ENCODE measurements around the gene ADGRL1. TPM values are rescaled to one million over a fixed set of nuclear protein-coding genes. Genes with fewer than 3 reads are reported as not detected.

The ADGRL1 gene
- 4.1 and 4.8 TPM in 2 replicates for total RNA-seq

GRCh38 chr19:14205452-14206287 lies at the start of gene ADGRL1:
ADGRL1 (minus strand) TSS chr19:14206169; CDS start chr19:14183602, 22,567 bp downstream.

GRCh38 chr19:14136509-14137281 lies 69.3 kb downstream of the ADGRL1 start, which contains the start of gene ASF1B:
ASF1B (minus strand) TSS chr19:14136589; CDS start chr19:14136456, 133 bp downstream.

GRCh38 chr19:14117668-14118164 lies 88.3 kb downstream of the ADGRL1 start, which contains the start of gene PRKACA:
PRKACA (minus strand) TSS chr19:14117762; CDS start chr19:14117547, 215 bp downstream.

Small RNAs within 50 kb of the gene (small RNA-seq; reads per million reads assigned to genes)
- not detected for gene RN7SL231P

Other genes with a start within 250 kb of the ADGRL1 start
- 2.1 and 2.6 TPM in 2 replicates for gene RFX1, start 199.8 kb downstream of the ADGRL1 start, total RNA-seq
- gene RLN3, start 178.0 kb downstream of the ADGRL1 start, total RNA-seq: not detected in 2 replicates
- 1.4 and 2.0 TPM in 2 replicates for gene IL27RA, start 174.4 kb downstream of the ADGRL1 start, total RNA-seq
- gene PALM3, start 144.1 kb downstream of the ADGRL1 start, total RNA-seq: under 0.01 TPM in 2 replicates
- gene MISP3, start 133.4 kb downstream of the ADGRL1 start, total RNA-seq: 0.22 and 0.26 TPM in 2 replicates
- not detected in 2 replicates for gene C19orf67, start 120.4 kb downstream of the ADGRL1 start, total RNA-seq
- 18.6 and 19.3 TPM in 2 replicates for gene SAMD1, start 115.4 kb downstream of the ADGRL1 start, total RNA-seq
- gene PRKACA, start 88.4 kb downstream of the ADGRL1 start, total RNA-seq: 43.5 and 46.8 TPM in 2 replicates
- 5.0 and 8.8 TPM in 2 replicates for gene ASF1B, start 69.6 kb downstream of the ADGRL1 start, total RNA-seq
- gene ADGRE5, start 175.3 kb upstream of the ADGRL1 start, total RNA-seq: 13.6 and 17.8 TPM in 2 replicates
- 41.2 and 41.5 TPM in 2 replicates for gene DDX39A, start 213.2 kb upstream of the ADGRL1 start, total RNA-seq
- gene PKN1, start 227.1 kb upstream of the ADGRL1 start, total RNA-seq: 87.1 and 99.3 TPM in 2 replicates